Activated CD8-positive, alpha-beta memory T cell treated with anti-CD3 and anti-CD28 coated beads, Interleukin-2, amount 50 U/mL, for 1 hour (primary cell): ENCODE data around the gene MS4A6A.
"Not testable (repeated sequence)": the region's sequence is repeated elsewhere in the genome, so short reads cannot be mapped to it uniquely, and the experiment has no call there.

Experiments
- DNase-seq: peaks from one replicate; pipeline ENCODE4 v3.0.0-alpha.2; 2020; ENCODE audit errors: extremely low read depth

The MS4A6A gene

GRCh38 chr11:60183591-60184205, 815 bp upstream of the MS4A6A start:
- no peak for DNase-seq

GRCh38 chr11:60175860-60176275, 7.0 kb downstream of the MS4A6A start:
- no peak for DNase-seq

GRCh38 chr11:60172011-60172410, 10.9 kb downstream of the MS4A6A start:
- no peak for DNase-seq

DNA sequence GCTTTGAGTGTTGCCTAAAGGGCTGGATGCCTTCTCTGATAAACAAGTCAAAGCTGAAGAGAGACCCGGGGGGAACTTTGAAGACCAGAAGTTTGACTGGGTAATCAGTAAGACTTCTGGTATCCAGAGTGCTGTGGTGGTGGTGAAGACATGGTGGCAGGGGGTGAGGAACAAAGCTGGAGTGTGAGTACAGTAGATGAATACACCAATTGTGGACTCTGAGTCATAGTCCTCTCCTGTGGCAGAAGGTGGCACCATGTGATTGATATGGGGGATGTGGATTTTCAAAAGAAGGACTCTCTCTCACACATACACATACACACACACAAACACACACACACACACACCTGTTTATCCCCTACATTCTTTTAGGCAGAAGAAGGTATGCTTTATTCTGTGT, 12.3 kb downstream of the MS4A6A start:
- DNase-seq, result no peak

- DNase-seq, result no peak
Observed at GRCh38 chr11:60169264-60169915, 13.5 kb downstream of the MS4A6A start.

GRCh38 chr11:60168306-60168705, 14.6 kb downstream of the MS4A6A start:
- no peak for DNase-seq

DNA sequence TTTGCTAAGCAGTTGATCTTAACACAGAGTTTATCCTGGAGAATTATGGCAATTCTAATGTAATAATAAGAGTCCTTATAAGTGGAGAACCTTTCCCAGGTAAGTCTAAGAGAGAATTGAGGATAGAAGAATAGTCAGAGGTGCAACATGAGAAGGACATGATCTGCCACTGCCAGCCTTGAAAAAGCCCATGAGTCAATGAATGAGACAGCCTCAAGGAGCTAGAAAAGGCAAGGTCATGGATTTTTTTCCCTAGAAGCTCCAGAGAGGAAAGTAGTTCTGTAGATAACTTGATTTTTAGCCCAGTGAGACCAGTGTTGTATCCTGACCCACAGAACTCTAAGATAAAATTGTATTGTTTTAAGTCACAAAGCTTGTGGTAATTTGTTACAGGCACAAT, 16.9 kb downstream of the MS4A6A start:
- DNase-seq, result no peak

DNA sequence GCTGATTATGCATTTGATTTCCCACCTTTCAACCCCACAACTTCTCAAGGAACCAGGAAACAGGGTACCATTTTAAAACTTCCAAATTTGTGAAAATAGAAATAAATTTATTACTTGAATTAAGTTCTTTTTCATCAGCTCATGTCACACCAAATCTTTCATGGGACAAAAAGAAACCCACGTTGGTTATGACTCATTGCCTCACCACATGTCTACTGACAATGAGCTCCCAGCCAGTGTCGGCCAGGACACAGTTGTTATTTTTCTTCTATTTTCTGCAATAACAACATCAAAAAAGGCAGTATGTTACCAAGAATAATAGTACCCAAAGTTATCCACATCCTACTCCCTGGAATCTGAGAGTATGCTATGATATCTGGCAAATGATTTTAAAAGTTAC, 17.3 kb downstream of the MS4A6A start:
- no peak for DNase-seq

DNA sequence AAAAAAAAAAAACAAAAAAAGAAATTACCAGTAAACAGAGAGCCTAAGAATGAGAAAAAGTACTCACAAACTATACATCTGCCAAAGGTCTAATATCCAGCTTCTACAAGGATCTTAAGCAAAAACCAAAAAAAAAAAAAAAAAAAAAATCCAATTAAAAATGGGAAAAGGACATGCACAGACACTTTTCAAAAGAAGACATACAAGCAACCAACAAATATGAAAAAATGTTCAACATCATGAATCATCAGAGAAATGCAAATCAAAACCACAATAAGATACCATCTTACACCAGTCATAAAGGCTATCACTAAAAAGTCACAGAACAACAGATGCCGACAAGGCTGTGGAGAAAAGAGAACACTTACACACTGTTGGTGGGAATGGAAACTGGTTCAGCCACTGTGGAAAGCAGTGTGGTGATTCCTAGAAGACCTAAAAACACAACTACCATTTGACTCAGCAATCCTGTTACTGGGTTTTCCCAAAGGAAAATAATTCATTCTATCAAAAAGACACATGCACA, 18.3 kb downstream of the MS4A6A start:
- no peak for DNase-seq

DNA sequence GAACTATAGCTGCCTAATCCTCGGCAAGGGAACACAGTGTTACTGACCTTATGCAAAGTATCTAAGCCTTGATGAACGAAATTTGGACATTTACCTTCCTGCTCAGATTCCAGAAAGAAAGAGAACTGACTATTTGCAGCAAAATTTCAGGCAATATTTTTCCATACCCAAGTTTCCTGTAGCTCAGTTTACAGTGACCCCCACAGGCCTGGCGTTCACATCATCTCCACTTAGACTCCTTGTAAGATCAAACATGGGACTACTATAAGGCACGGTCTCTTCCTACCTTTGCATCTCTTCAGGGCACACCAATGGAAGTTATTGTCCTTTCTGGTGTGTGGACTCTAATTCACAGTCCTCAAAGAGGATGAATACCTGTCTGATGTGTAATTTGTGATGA, 21.1 kb downstream of the MS4A6A start:
- no peak for DNase-seq

DNA sequence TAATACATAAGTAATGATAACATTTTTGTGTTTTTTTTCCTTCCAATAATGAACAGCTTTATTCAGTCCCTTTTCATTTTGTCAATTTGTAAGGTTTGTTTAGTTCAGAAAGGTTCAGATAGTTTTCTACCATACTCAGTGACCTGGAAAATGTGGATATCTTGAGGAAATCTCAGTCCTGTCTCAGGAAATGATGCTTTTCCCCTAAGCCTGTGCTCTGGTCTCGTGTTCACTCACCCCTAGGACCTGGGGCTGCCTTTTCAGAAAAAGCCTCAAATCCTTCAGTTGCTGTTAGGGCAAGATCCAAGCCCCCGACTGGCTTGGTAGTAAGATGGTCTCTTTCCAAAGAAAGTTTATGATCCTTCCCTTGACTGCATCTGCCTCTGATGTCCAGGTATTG, 21.8 kb downstream of the MS4A6A start:
- DNase-seq, result no peak

DNA sequence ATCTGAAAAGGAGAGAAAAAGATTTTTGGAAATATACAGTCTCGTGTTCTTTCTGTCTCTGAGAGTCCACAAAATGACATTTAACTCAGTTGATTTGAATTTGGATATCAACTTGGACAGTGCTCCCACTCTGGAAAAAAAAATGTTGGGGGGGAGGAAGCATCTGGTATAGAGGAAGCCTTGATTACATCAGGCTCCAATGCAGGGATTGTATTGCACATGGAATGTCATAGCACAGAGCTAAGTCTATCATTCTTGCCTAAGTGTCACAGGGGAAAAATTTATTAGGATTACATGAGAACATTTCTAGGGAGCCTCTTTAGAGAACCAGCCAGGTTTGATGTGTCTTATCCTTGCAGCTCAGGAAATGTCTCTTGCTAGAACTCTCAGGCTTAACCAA, 23.0 kb downstream of the MS4A6A start:
- DNase-seq, result no peak

DNA sequence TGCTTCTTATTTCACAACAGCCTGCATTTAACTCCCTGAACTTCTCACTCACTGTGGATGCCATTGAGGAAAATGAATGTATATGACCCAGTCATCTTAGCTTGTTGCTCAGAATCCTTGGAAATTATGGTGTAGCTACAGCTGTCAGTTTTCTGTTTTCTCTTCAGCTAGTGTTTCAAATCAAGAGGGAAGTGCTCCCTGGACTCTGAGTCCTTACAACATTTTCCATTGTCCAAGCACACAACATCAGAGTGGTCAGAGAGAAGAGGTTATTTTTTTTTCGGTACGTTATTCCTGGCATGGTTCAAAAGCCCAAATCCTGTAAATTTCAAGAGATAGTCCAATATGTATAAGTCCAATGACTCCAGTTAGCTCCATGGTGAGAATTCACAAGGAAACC, 23.6 kb downstream of the MS4A6A start:
- no peak for DNase-seq

GRCh38 chr11:60158636-60159035, 24.2 kb downstream of the MS4A6A start:
- no peak for DNase-seq

GRCh38 chr11:60155931-60156330, 27.0 kb downstream of the MS4A6A start:
- DNase-seq, result no peak

DNA sequence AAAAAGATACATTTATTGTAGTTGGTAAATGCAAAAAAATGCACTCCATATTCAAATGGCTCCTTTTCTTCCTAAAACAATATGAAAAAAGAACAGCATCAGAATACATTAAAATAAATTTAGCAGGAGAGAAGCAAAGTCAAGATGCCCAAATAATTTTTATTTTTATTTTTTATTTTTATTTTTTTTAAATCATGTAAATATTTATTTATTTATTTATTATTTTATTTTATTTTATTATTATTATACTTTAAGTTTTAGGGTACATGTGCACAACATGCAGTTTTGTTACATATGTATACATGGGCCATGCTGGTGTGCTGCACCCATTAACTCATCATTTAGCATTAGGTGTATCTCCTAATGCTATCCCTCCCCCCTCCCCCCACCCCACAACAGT, 30.2 kb downstream of the MS4A6A start:
- not testable (repeated sequence) for DNase-seq

- DNase-seq, result no peak
Observed at GRCh38 chr11:60150279-60150678, 32.6 kb downstream of the MS4A6A start.

GRCh38 chr11:60145677-60146076, 37.2 kb downstream of the MS4A6A start:
- no peak for DNase-seq

GRCh38 chr11:60143768-60144167, 39.1 kb downstream of the MS4A6A start:
- DNase-seq, result no peak

- DNase-seq, result no peak
Observed at GRCh38 chr11:60133917-60134316, 49.0 kb downstream of the MS4A6A start.

- DNase-seq, result no peak
Observed at GRCh38 chr11:60131912-60132311, 51.0 kb downstream of the MS4A6A start.

GRCh38 chr11:60130496-60130895, 52.4 kb downstream of the MS4A6A start:
- no peak for DNase-seq

- DNase-seq, result no peak
Observed at GRCh38 chr11:60129853-60130252, 53.0 kb downstream of the MS4A6A start.

DNA sequence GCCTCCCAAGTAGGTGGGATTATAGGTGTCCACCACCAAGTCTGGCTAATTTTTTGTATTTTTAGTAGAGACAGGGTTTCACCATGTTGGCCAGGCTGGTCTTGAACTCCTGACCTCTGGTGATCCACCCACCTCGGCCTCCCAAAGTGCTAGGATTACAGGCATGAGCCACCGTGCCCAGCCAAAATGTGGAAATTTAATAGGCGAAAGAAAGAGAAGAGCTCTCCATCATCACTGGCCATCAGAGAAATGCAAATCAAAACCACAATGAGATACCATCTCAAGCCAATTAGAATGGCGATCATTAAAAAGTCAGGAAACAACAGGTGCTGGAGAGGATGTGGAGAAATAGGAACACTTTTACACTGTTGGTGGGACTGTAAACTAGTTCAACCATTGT, 54.0 kb downstream of the MS4A6A start:
- DNase-seq, result not testable (repeated sequence)
